SK-N-SH (cell line): ENCODE data around the gene MEF2A. TPM values are rescaled to one million over a fixed set of nuclear protein-coding genes. Genes with fewer than 3 reads are reported as not detected.

Experiments
- CTCF ChIA-PET: fragments of 300-600, 350-600 bp; formaldehyde crosslinking; extraction: SDS; loops from one replicate; lab custom pipeline; 2021; lab: Yijun Ruan, JAX
- POLR2A ChIA-PET: fragments of 350-600 bp; sonication (Branson Sonifier 250); formaldehyde crosslinking; extraction: SDS; loops from one replicate; lab custom pipeline; 2020; ENCODE audit warnings: antibody characterized with exemption, inconsistent platforms; lab: Yijun Ruan, JAX
- DNase-seq: peaks from one replicate; pipeline ENCODE4 v3.0.0; 2012
- H2AFZ ChIP-seq: fragments of 200-600 bp; sonication (generic); 2 replicates; pipeline ENCODE4 v1.8.1; 2016; ENCODE audit warnings: antibody characterized with exemption, mild to moderate bottlenecking, low read depth
- H3F3A ChIP-seq: fragments of 200-600 bp; sonication (generic); replicated peaks from 2 replicates; pipeline ENCODE3; 2016; ENCODE audit warnings: antibody characterized with exemption, mild to moderate bottlenecking; ENCODE audit not compliant: insufficient read depth
- H3K27ac ChIP-seq, 2 experiments: fragments of 200-500 bp in 1 of 2; fragments of 200-600 bp in 1 of 2; sonication (Bioruptor generic) in 1 of 2; sonication (generic), shearing (Covaris generic) in 1 of 2; 2 replicates each; pipeline versions ENCODE4 v1.5.1 to v1.6.1; 2014 to 2016; ENCODE audit warnings: low read depth in 2 of 2, inconsistent platforms in 1 of 2, low read length in 1 of 2, mild to moderate bottlenecking in 1 of 2, mixed read lengths in 1 of 2
- H3K27me3 ChIP-seq: fragments of 200-600 bp; sonication (generic), shearing (Covaris generic); 2 replicates; pipeline ENCODE4 v1.6.1; 2016; ENCODE audit warnings: mixed run types; ENCODE audit not compliant: insufficient read depth
- H3K36me3 ChIP-seq, 2 experiments: fragments of 200-500 bp in 1 of 2; fragments of 200-600 bp in 1 of 2; sonication (Bioruptor generic) in 1 of 2; sonication (generic) in 1 of 2; replicated peaks in 1 of 2; 2 replicates each; pipeline versions ENCODE3 to v1.5.1; 2014 to 2016; ENCODE audit warnings: low read length in 1 of 2, mild to moderate bottlenecking in 1 of 2; ENCODE audit not compliant: insufficient read depth in 2 of 2, control insufficient read depth in 1 of 2
- H3K4me1 ChIP-seq, 2 experiments: fragments of 200-500 bp in 1 of 2; fragments of 200-600 bp in 1 of 2; sonication (Bioruptor generic) in 1 of 2; sonication (generic), shearing (Covaris generic) in 1 of 2; 2 replicates each; pipeline versions ENCODE4 v1.5.1 to v1.6.1; 2014 to 2016; ENCODE audit warnings: low read depth in 1 of 2, low read length in 1 of 2, mixed run types in 1 of 2; ENCODE audit not compliant: insufficient read depth in 2 of 2, control insufficient read depth in 1 of 2
- H3K4me2 ChIP-seq: fragments of 200-600 bp; sonication (generic), shearing (Covaris generic); 2 replicates; pipeline ENCODE4 v1.6.1; 2017; ENCODE audit warnings: mixed run types
- H3K4me3 ChIP-seq, 2 experiments: fragments of 200-500 bp in 1 of 2; fragments of 200-600 bp in 1 of 2; sonication (Bioruptor generic) in 1 of 2; sonication (generic), shearing (Covaris generic) in 1 of 2; 2 replicates each; pipeline versions ENCODE4 v1.5.1 to v1.8.1; 2014 to 2016; ENCODE audit warnings: low read depth in 2 of 2, inconsistent platforms in 1 of 2, low read length in 1 of 2, mild to moderate bottlenecking in 1 of 2, mixed read lengths in 1 of 2, moderate library complexity in 1 of 2
- H3K79me2 ChIP-seq: fragments of 200-600 bp; sonication (generic); 2 replicates; pipeline ENCODE4 v1.8.1; 2017; ENCODE audit warnings: mild to moderate bottlenecking; ENCODE audit not compliant: insufficient read depth
- H3K9ac ChIP-seq: fragments of 200-600 bp; sonication (generic); 2 replicates; pipeline ENCODE4 v1.6.1; 2017; ENCODE audit warnings: mixed run types
- H3K9me2 ChIP-seq: fragments of 200-600 bp; sonication (generic); 2 replicates; pipeline ENCODE4 v1.6.1; 2017; ENCODE audit warnings: mixed run types
- H3K9me3 ChIP-seq: fragments of 200-600 bp; sonication (generic); 2 replicates; pipeline ENCODE4 v1.6.1; 2017; ENCODE audit warnings: mixed run types, mild to moderate bottlenecking, moderate library complexity
- H4K20me1 ChIP-seq: fragments of 200-600 bp; sonication (generic); 2 replicates; pipeline ENCODE4 v1.6.1; 2017; ENCODE audit warnings: mild to moderate bottlenecking, mixed run types; ENCODE audit not compliant: insufficient read depth
- CHD2 ChIP-seq: fragments of 150-350 bp; IDR thresholded peaks from 2 replicates; pipeline ENCODE4 v1.6.1; 2018; ENCODE audit warnings: low read length; ENCODE audit not compliant: partially characterized antibody
- CTCF ChIP-seq: fragments of 200-600 bp; sonication (generic); IDR thresholded peaks from 2 replicates; pipeline ENCODE4 v1.6.1; 2017; ENCODE audit warnings: antibody characterized with exemption, mild to moderate bottlenecking, moderate library complexity
- EP300 ChIP-seq, 2 experiments: IDR thresholded peaks; 2 replicates each; pipeline versions ENCODE4 v1.4.0 to v1.6.1; 2012; ENCODE audit warnings: borderline replicate concordance in 1 of 2, low read depth in 1 of 2, low read length in 1 of 2
- FOXJ3 ChIP-seq: sonication (generic); formaldehyde crosslinking; IDR thresholded peaks from 2 replicates; pipeline ENCODE4 v1.5.1; 2020; ENCODE audit warnings: mild to moderate bottlenecking, missing genetic modification reagents
- FOXM1 ChIP-seq: IDR thresholded peaks from 2 replicates; pipeline ENCODE4 v1.4.0; 2012; ENCODE audit warnings: low read depth, mild to moderate bottlenecking
- GATA2 ChIP-seq: sonication (generic); formaldehyde crosslinking; IDR thresholded peaks from 2 replicates; pipeline ENCODE4 v1.5.0; 2020; ENCODE audit warnings: mild to moderate bottlenecking, missing genetic modification reagents
- MXI1 ChIP-seq: IDR thresholded peaks from 2 replicates; pipeline ENCODE4 v1.6.1; 2012; ENCODE audit warnings: mild to moderate bottlenecking, low read depth, low read length, improper control_type of control experiment
- NFIC ChIP-seq: IDR thresholded peaks from 2 replicates; pipeline ENCODE4 v1.4.0; 2012; ENCODE audit warnings: borderline replicate concordance
- NRF1 ChIP-seq: IDR thresholded peaks from 2 replicates; pipeline ENCODE4 v1.6.1; 2012; ENCODE audit warnings: low read depth, mild to moderate bottlenecking, low read length
- PBX3 ChIP-seq: IDR thresholded peaks from 2 replicates; pipeline ENCODE4; 2012
- REST ChIP-seq: IDR thresholded peaks from 2 replicates; pipeline ENCODE4 v1.6.1; 2012; ENCODE audit warnings: mild to moderate bottlenecking, low read depth, low read length, moderate library complexity
- RFX5 ChIP-seq: IDR thresholded peaks from 2 replicates; pipeline ENCODE4 v1.6.1; 2012; ENCODE audit warnings: mild to moderate bottlenecking, improper control_type of control experiment, low read length
- SIN3A ChIP-seq: IDR thresholded peaks from 2 replicates; pipeline ENCODE4 v1.6.1; 2012; ENCODE audit warnings: low read depth, mild to moderate bottlenecking, low read length, moderate library complexity, borderline replicate concordance
- SMC3 ChIP-seq: IDR thresholded peaks from 2 replicates; pipeline ENCODE4 v1.6.1; 2012; ENCODE audit warnings: low read depth, low read length, improper control_type of control experiment
- TEAD4 ChIP-seq: IDR thresholded peaks from 2 replicates; pipeline ENCODE4 v1.4.0; 2012; ENCODE audit warnings: mild to moderate bottlenecking, borderline replicate concordance; ENCODE audit not compliant: insufficient read depth
- USF1 ChIP-seq: IDR thresholded peaks from 2 replicates; pipeline ENCODE4 v1.4.0; 2012; ENCODE audit warnings: low read depth, borderline replicate concordance
- YY1 ChIP-seq: IDR thresholded peaks from 2 replicates; pipeline ENCODE4 v1.4.0; 2012; ENCODE audit warnings: low read depth, mild to moderate bottlenecking
- WGBS: methylation state at CpG from one replicate; pipeline ENCODE4 v1.1.6; 2017; ENCODE audit warnings: low lambda C conversion rate; 5-methylcytosine and 5-hydroxymethylcytosine counted together
- polyA plus RNA-seq, 3 experiments: library from polyadenylated mRNA; depleted of rRNA; stranded (reverse); fragments of >200 nt; gene quantifications; 2 replicates each; pipeline ENCODE4 v1.2.3, GENCODE V29; 2012

MEF2A gene
- polyA plus RNA-seq, 1 of the 3 experiments (the other 2 are of a cell fraction), result 20.9 TPM

GRCh38 chr15:99562238-99562637 lies 3.5 kb upstream of the MEF2A start:
- peaks cover 5% of the 10 kb centered on the region for H4K20me1 ChIP-seq
- no peak overlapping the region for H3K27ac ChIP-seq
- no peak for DNase-seq
- TF ChIP-seq RFX5, result no peak
- TF ChIP-seq CHD2, result no peak
- TF ChIP-seq REST, result no peak
- no peak for TF ChIP-seq TEAD4
- no peak for TF ChIP-seq MXI1
- no peak for TF ChIP-seq FOXM1
- no peak for TF ChIP-seq YY1
- TF ChIP-seq NRF1, result no peak
- TF ChIP-seq SIN3A, result no peak
- TF ChIP-seq SMC3, result no peak
- no peak for TF ChIP-seq GATA2
- TF ChIP-seq EP300 (IDR thresholded peaks at IDR 0.05; ENCODE audit: borderline replicate concordance in 1 of 2, low read depth in 1 of 2, low read length in 1 of 2), result no peak
- no peak for TF ChIP-seq PBX3
- TF ChIP-seq USF1, result no peak
- no peak for TF ChIP-seq NFIC
- TF ChIP-seq CTCF, result no peak
- TF ChIP-seq FOXJ3 (CRISPR knock-in tag), result no peak
- TF ChIP-seq, all 33 proteins: peak for 0
- Histone ChIP-seq H3K9me3 (no peaks in the 10 kb centered on the region), H2AFZ (no peak overlapping the region), H3K9me2 (no peaks in the 10 kb centered on the region), H3K4me2 (no peak overlapping the region), H3K9ac (no peak overlapping the region), H3K79me2 (peaks cover 9% of the 10 kb centered on the region), H3K36me3 (no peaks in the 10 kb centered on the region), H3K4me3 (no peak overlapping the region), H3K27me3 (no peaks in the 10 kb centered on the region), H3K4me1 (peaks cover 3 to 8% of the 10 kb centered on the region in 2 experiments; a peak in 2 of 4 replicates), H3F3A (peaks cover 7% of the 10 kb centered on the region)
- ChIA-PET POLR2A (no interaction called here), CTCF (interaction anchor here (2.1 kb wide), 1 partner anchor 142 kb away, joined by 8 read pairs; no protein-coding TSS in a partner anchor)
- 92% methylated on average over 2 of the region's 2 CpGs for WGBS
